ENCODE data around the gene LPIN1.

Gene LPIN1

DNA sequence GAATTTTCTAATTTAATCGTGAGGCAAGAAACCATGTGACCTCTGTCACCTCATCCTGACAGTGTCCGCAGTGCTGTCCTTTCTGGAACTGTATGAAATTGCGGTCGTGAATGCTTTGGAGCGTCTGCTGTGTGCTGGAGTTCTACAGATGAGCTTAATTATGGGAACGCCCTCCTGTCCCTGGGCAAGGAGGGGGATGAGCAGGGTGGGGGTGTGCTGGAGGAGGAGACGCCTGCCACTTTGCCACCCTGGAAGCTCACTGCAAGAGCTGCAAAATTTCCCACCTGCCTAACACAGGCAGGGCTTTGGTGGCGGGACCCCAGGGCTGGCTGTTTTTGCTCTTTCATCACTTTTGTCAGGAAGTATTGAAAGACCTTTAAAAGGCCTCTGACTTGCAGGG, 6.5 kb downstream of the LPIN1 start:
- TF ChIP-seq, protein P1, sequence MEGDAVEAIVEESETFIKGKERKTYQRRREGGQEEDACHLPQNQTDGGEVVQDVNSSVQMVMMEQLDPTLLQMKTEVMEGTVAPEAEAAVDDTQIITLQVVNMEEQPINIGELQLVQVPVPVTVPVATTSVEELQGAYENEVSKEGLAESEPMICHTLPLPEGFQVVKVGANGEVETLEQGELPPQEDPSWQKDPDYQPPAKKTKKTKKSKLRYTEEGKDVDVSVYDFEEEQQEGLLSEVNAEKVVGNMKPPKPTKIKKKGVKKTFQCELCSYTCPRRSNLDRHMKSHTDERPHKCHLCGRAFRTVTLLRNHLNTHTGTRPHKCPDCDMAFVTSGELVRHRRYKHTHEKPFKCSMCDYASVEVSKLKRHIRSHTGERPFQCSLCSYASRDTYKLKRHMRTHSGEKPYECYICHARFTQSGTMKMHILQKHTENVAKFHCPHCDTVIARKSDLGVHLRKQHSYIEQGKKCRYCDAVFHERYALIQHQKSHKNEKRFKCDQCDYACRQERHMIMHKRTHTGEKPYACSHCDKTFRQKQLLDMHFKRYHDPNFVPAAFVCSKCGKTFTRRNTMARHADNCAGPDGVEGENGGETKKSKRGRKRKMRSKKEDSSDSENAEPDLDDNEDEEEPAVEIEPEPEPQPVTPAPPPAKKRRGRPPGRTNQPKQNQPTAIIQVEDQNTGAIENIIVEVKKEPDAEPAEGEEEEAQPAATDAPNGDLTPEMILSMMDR (IDR thresholded peaks at IDR 0.05; ENCODE audit: borderline replicate concordance, control extremely low read depth, extremely low read depth, insufficient read depth, missing control alignments) = no peak
- DNase-seq (ENCODE audit: low spot score) = no peak
- in situ Hi-C loops (cut with MboI; ENCODE audit: low sequenced_read_pairs, unreplicated experiment) = no loop called here

DNA sequence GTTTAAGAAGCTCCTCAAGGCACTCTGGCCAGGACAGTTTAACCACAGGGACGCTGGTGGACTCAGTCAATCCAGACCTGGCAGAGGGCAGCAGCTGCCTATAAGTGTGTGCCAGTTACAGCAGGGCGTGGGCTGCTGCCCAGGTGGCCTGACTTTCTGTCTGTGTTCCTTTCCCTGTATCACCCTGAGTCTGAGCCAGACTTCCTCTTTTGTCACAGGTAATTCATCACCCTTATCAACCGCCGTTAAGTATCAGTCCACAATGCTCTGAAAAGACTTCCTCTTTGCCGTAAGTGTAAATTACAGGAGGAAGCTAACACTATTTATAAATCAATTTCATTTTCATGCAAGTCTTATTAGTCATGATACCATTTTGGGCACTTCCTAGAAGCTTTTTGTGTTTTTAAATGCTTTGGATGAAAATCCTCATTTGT, 7.0 kb downstream of the LPIN1 start:
- in situ Hi-C loops (cut with MboI; ENCODE audit: low sequenced_read_pairs, unreplicated experiment) = no loop called here
- TF ChIP-seq, protein P1 (IDR thresholded peaks at IDR 0.05; ENCODE audit: borderline replicate concordance, control extremely low read depth, extremely low read depth, insufficient read depth, missing control alignments) = no peak

DNA sequence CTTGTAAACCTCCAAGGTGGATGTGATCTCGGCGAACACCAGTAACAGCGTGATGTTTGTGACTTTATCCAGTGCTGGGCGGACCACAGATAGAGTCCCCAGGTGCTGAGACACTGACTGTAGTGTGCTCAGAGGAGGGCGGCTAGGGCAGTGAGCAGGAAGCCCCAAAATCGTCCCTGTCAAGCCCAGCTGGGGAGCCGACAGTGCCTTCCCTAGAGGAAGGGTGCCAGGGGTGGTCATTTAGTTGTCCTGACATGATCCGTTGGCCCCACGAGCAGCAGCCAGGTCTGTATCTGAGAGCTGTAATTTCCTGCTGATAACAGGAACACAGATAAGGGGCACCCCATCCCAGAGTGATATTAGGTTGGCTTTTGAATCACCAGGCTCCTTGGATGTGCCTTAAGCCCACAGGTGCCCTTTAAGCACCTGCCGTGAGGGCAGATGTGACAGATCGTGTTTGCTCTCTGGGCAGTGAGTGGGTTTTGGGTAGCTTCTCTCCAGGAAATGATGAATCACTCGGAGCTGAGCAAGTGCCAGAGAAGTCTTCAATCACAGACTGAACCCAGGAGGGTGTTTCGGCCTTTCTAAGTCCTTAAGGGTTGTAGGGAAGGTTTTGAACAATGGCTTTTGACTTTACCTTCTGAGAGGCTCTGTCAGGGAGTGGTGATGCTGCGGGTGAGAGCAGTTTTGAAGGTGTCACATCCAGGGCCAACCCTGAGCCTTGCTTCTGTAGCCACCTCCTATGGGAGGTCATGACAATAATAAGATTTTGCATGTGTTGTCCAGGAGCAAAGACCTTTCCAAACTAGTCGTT, 7.7 kb downstream of the LPIN1 start:
- DNase-seq (ENCODE audit: low spot score) = peak; percentile 54
- in situ Hi-C loops (cut with MboI; ENCODE audit: low sequenced_read_pairs, unreplicated experiment) = no loop called here
- TF ChIP-seq, protein P1 (IDR thresholded peaks at IDR 0.05; ENCODE audit: borderline replicate concordance, control extremely low read depth, extremely low read depth, insufficient read depth, missing control alignments) = no peak

More for the DNA sequence above, 7.0 kb downstream of the LPIN1 start:
- peak; percentile 78 for DNase-seq (ENCODE audit: low spot score)

DNA sequence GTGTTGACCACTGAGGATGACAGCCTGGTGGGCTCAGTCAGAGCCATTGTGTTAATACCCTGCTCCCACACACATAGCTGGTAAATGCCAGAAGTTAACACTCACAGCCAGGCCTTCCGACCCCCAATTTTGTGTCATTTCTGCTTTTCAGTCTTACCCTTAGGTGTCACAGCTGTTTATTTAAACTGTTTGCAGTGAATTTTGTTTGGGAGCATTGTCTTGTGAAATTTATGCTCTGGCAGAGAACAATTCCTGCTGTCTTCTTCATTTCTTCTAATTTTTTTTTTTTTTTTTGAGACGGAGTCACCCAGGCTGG, 8.2 kb downstream of the LPIN1 start:
- TF ChIP-seq, protein P1 (IDR thresholded peaks at IDR 0.05; ENCODE audit: borderline replicate concordance, control extremely low read depth, extremely low read depth, insufficient read depth, missing control alignments) = no peak
- no peak for DNase-seq (ENCODE audit: low spot score)
- in situ Hi-C loops (cut with MboI; ENCODE audit: low sequenced_read_pairs, unreplicated experiment) = no loop called here

DNA sequence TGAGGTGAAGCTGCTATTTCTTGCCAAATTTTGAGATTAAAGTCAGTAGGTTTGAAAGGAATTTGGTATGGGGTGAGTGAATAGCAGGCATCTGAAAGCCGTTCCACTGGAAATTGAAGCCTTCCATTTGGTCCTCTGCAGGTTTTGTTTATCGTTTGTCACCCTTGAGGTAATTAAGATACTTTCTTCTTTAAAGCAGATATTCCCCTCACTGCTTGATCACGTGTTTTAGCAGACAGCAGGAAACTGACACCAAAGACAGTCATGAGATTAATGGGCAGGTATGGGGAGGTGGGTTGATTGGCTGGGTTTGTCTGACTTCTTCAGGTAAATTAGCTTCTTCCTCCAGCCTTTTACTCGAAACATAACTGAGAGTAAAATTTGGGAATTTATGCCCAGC, 10.7 kb downstream of the LPIN1 start:
- TF ChIP-seq, protein P1 (IDR thresholded peaks at IDR 0.05; ENCODE audit: borderline replicate concordance, control extremely low read depth, extremely low read depth, insufficient read depth, missing control alignments) = no peak
- DNase-seq (ENCODE audit: low spot score) = no peak
- in situ Hi-C loops (cut with MboI; ENCODE audit: low sequenced_read_pairs, unreplicated experiment) = no loop called here

DNA sequence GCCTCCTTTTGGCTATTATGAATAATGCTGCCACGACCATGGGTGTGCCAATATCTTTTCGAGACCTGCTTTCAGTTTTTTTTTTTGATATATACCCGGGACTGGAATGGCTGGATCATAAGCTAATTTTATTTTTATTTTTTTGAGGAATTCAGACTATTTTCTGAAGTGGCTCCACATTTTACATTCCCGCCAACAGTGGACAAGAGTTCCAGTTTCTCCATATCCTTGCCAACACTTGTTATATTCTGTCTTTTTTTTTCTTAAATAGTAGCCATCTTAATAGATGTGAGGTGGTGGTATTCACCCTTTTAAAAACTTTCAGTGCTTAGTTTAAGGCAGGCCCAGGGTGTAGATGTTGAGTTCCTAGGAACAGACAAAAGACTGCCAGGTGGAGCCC, 11.8 kb downstream of the LPIN1 start:
- TF ChIP-seq, protein P1 (IDR thresholded peaks at IDR 0.05; ENCODE audit: borderline replicate concordance, control extremely low read depth, extremely low read depth, insufficient read depth, missing control alignments) = no peak
- in situ Hi-C loops (cut with MboI; ENCODE audit: low sequenced_read_pairs, unreplicated experiment) = no loop called here
- no peak for DNase-seq (ENCODE audit: low spot score)
